ENCODE measurements around the gene LTK.

GRCh38 chr15:41483519-41483918, 30.1 kb downstream of the LTK start:
- no peak for TF ChIP-seq POLR2AphosphoS5 (IDR thresholded peaks at IDR 0.05)
- no peak for TF ChIP-seq POLR2A (IDR thresholded peaks at IDR 0.05)

Data from stomach (tissue), 4 donors.